Measurements from ENCODE around the gene BIRC3.

Gene BIRC3

GRCh38 chr11:102385085-102386007, 68.1 kb downstream of the BIRC3 start:
- H3K27me3 ChIP-seq (ENCODE audit: control insufficient read depth, insufficient read depth, low read length), result no peaks in the 10 kb centered on the region
- no peaks in the 10 kb centered on the region for H3K36me3 ChIP-seq (ENCODE audit: control insufficient read depth, insufficient read depth, low read length)
- no peaks in the 10 kb centered on the region for H3K4me1 ChIP-seq (ENCODE audit: control insufficient read depth, insufficient read depth, low read length)
- no peaks in the 10 kb centered on the region for H3K9me3 ChIP-seq (ENCODE audit: control insufficient read depth, insufficient read depth, low read length)
- no peak overlapping the region for H3K4me3 ChIP-seq (ENCODE audit: low read depth, low read length)
- H3K9ac ChIP-seq (ENCODE audit: low read depth, low read length), result no peak overlapping the region

GRCh38 chr11:102386136-102386734, 69.0 kb downstream of the BIRC3 start:
- H3K36me3 ChIP-seq (ENCODE audit: control insufficient read depth, insufficient read depth, low read length), result no peaks in the 10 kb centered on the region
- no peaks in the 10 kb centered on the region for H3K4me1 ChIP-seq (ENCODE audit: control insufficient read depth, insufficient read depth, low read length)
- H3K9me3 ChIP-seq (ENCODE audit: control insufficient read depth, insufficient read depth, low read length), result no peaks in the 10 kb centered on the region
- no peak overlapping the region for H3K4me3 ChIP-seq (ENCODE audit: low read depth, low read length)
- H3K27me3 ChIP-seq (ENCODE audit: control insufficient read depth, insufficient read depth, low read length), result no peaks in the 10 kb centered on the region
- no peak overlapping the region for H3K9ac ChIP-seq (ENCODE audit: low read depth, low read length)

- no peak overlapping the region for H3K4me3 ChIP-seq (ENCODE audit: low read depth, low read length)
- no peaks in the 10 kb centered on the region for H3K36me3 ChIP-seq (ENCODE audit: control insufficient read depth, insufficient read depth, low read length)
- no peaks in the 10 kb centered on the region for H3K27me3 ChIP-seq (ENCODE audit: control insufficient read depth, insufficient read depth, low read length)
- H3K9me3 ChIP-seq (ENCODE audit: control insufficient read depth, insufficient read depth, low read length), result no peaks in the 10 kb centered on the region
- H3K9ac ChIP-seq (ENCODE audit: low read depth, low read length), result no peak overlapping the region
- H3K4me1 ChIP-seq (ENCODE audit: control insufficient read depth, insufficient read depth, low read length), result no peaks in the 10 kb centered on the region
Observed at GRCh38 chr11:102387043-102387781, 69.9 kb downstream of the BIRC3 start.

Measured in iPS-15b (cell line).